ENCODE results near the gene A1BG. TPM values are rescaled to one million over a fixed set of nuclear protein-coding genes. Genes with fewer than 3 reads are reported as not detected.

The A1BG gene
- total and polyA plus RNA-seq, 9 donors: 2.4 to 10.8 (median 4.7) TPM

GRCh38 chr19:58357481-58358145, 4.3 kb upstream of the A1BG start:
- H3K4me1 ChIP-seq (ENCODE audit: control insufficient read depth, insufficient read depth, low read length): peaks cover 18% of the 10 kb centered on the region
- no peak overlapping the region for H3K27ac ChIP-seq (ENCODE audit: low read length)
- peaks cover 16% of the 10 kb centered on the region for H3K27me3 ChIP-seq (ENCODE audit: control insufficient read depth, insufficient read depth, low read length)
- no peaks in the 10 kb centered on the region for H3K9me3 ChIP-seq (replicated peaks; ENCODE audit: control insufficient read depth, low read depth, low read length)
- no peak for DNase-seq
- 66% methylated on average over 15 of the region's 19 CpGs for WGBS (ENCODE audit: insufficient coverage)
- no peak overlapping the region for H3K4me3 ChIP-seq (ENCODE audit: low read length)
- H3K36me3 ChIP-seq (ENCODE audit: control insufficient read depth, insufficient read depth, low read length): peaks cover 3% of the 10 kb centered on the region

- WGBS (ENCODE audit: insufficient coverage): 21% methylated on average over 75 of the region's 75 CpGs
- Histone ChIP-seq H3K27me3 (ENCODE audit: control insufficient read depth, insufficient read depth, low read length) (peaks cover 18% of the 10 kb centered on the region), H3K4me3 (ENCODE audit: low read length) (no peak overlapping the region), H3K36me3 (ENCODE audit: control insufficient read depth, insufficient read depth, low read length) (peaks cover 3% of the 10 kb centered on the region), H3K4me1 (ENCODE audit: control insufficient read depth, insufficient read depth, low read length) (peaks cover 17% of the 10 kb centered on the region), H3K27ac (ENCODE audit: low read length) (no peak overlapping the region), H3K9me3 (replicated peaks; ENCODE audit: control insufficient read depth, low read depth, low read length) (no peaks in the 10 kb centered on the region)
- peak; percentile 57 for DNase-seq
These were observed 3.6 kb upstream of the A1BG start for GRCh38 chr19:58356766-58357480.

GRCh38 chr19:58355908-58356765, 2.8 kb upstream of the A1BG start:
- Histone ChIP-seq H3K4me1 (ENCODE audit: control insufficient read depth, insufficient read depth, low read length) (peaks cover 9% of the 10 kb centered on the region), H3K27me3 (ENCODE audit: control insufficient read depth, insufficient read depth, low read length) (peaks cover 22% of the 10 kb centered on the region), H3K27ac (ENCODE audit: low read length) (no peak overlapping the region), H3K4me3 (ENCODE audit: low read length) (peak overlapping the region; percentile 10), H3K36me3 (ENCODE audit: control insufficient read depth, insufficient read depth, low read length) (peaks cover 3% of the 10 kb centered on the region), H3K9me3 (replicated peaks; ENCODE audit: control insufficient read depth, low read depth, low read length) (no peaks in the 10 kb centered on the region)
- DNase-seq: no peak
- 15% methylated on average over 94 of the region's 94 CpGs for WGBS (ENCODE audit: insufficient coverage)

GRCh38 chr19:58355215-58355796, 2.0 kb upstream of the A1BG start:
- WGBS (ENCODE audit: insufficient coverage): 91% methylated on average over 9 of the region's 10 CpGs
- Histone ChIP-seq H3K4me1 (ENCODE audit: control insufficient read depth, insufficient read depth, low read length) (peaks cover 12% of the 10 kb centered on the region), H3K36me3 (ENCODE audit: control insufficient read depth, insufficient read depth, low read length) (peaks cover 3% of the 10 kb centered on the region), H3K27ac (ENCODE audit: low read length) (no peak overlapping the region), H3K4me3 (ENCODE audit: low read length) (no peak overlapping the region), H3K9me3 (replicated peaks; ENCODE audit: control insufficient read depth, low read depth, low read length) (no peaks in the 10 kb centered on the region), H3K27me3 (ENCODE audit: control insufficient read depth, insufficient read depth, low read length) (peaks cover 30% of the 10 kb centered on the region)
- no peak for DNase-seq

- Histone ChIP-seq H3K27me3 (ENCODE audit: control insufficient read depth, insufficient read depth, low read length) (peaks cover 38% of the 10 kb centered on the region), H3K4me3 (ENCODE audit: low read length) (no peak overlapping the region), H3K36me3 (ENCODE audit: control insufficient read depth, insufficient read depth, low read length) (peaks cover 3% of the 10 kb centered on the region), H3K4me1 (ENCODE audit: control insufficient read depth, insufficient read depth, low read length) (peaks cover 18% of the 10 kb centered on the region), H3K9me3 (replicated peaks; ENCODE audit: control insufficient read depth, low read depth, low read length) (no peaks in the 10 kb centered on the region), H3K27ac (ENCODE audit: low read length) (no peak overlapping the region)
- DNase-seq: no peak
- WGBS (ENCODE audit: insufficient coverage): 80% methylated on average over 6 of the region's 6 CpGs
These were observed 1.3 kb upstream of the A1BG start for GRCh38 chr19:58354478-58355030.

- Histone ChIP-seq H3K27me3 (ENCODE audit: control insufficient read depth, insufficient read depth, low read length) (peaks cover 44% of the 10 kb centered on the region), H3K9me3 (replicated peaks; ENCODE audit: control insufficient read depth, low read depth, low read length) (no peaks in the 10 kb centered on the region), H3K4me1 (ENCODE audit: control insufficient read depth, insufficient read depth, low read length) (peaks cover 18% of the 10 kb centered on the region), H3K4me3 (ENCODE audit: low read length) (no peak overlapping the region), H3K36me3 (ENCODE audit: control insufficient read depth, insufficient read depth, low read length) (peaks cover 3% of the 10 kb centered on the region), H3K27ac (ENCODE audit: low read length) (no peak overlapping the region)
- no peak for DNase-seq
- WGBS (ENCODE audit: insufficient coverage): 68% methylated on average over 8 of the region's 15 CpGs
These were observed 605 bp upstream of the A1BG start for GRCh38 chr19:58353717-58354477.

GRCh38 chr19:58351990-58352755, 1.1 kb downstream of the A1BG start:
- H3K4me3 ChIP-seq (ENCODE audit: low read length): no peak overlapping the region
- H3K4me1 ChIP-seq (ENCODE audit: control insufficient read depth, insufficient read depth, low read length): peaks cover 20% of the 10 kb centered on the region
- no peak for DNase-seq
- no peaks in the 10 kb centered on the region for H3K9me3 ChIP-seq (replicated peaks; ENCODE audit: control insufficient read depth, low read depth, low read length)
- peaks cover 54% of the 10 kb centered on the region for H3K27me3 ChIP-seq (ENCODE audit: control insufficient read depth, insufficient read depth, low read length)
- peaks cover 3% of the 10 kb centered on the region for H3K36me3 ChIP-seq (ENCODE audit: control insufficient read depth, insufficient read depth, low read length)
- H3K27ac ChIP-seq (ENCODE audit: low read length): no peak overlapping the region
- WGBS (ENCODE audit: insufficient coverage): 80% methylated on average over 19 of the region's 23 CpGs

- 87% methylated on average over 6 of the region's 9 CpGs for WGBS (ENCODE audit: insufficient coverage)
- H3K4me3 ChIP-seq (ENCODE audit: low read length): no peak overlapping the region
- no peak overlapping the region for H3K27ac ChIP-seq (ENCODE audit: low read length)
- DNase-seq: no peak
- H3K9me3 ChIP-seq (replicated peaks; ENCODE audit: control insufficient read depth, low read depth, low read length): no peaks in the 10 kb centered on the region
- H3K27me3 ChIP-seq (ENCODE audit: control insufficient read depth, insufficient read depth, low read length): peaks cover 54% of the 10 kb centered on the region
- H3K36me3 ChIP-seq (ENCODE audit: control insufficient read depth, insufficient read depth, low read length): peaks cover 3% of the 10 kb centered on the region
- H3K4me1 ChIP-seq (ENCODE audit: control insufficient read depth, insufficient read depth, low read length): peaks cover 26% of the 10 kb centered on the region
These were observed 1.8 kb downstream of the A1BG start for GRCh38 chr19:58351558-58351878.
